ENCODE measurements around the gene PIP.

- no peak for TF ChIP-seq CTCF (IDR thresholded peaks at IDR 0.05)
- no peak for TF ChIP-seq POLR2AphosphoS5 (IDR thresholded peaks at IDR 0.05; ENCODE audit: low read depth, low read length)
- TF ChIP-seq MAX (IDR thresholded peaks at IDR 0.05; ENCODE audit: low read depth), result no peak
- TF ChIP-seq CHD2 (IDR thresholded peaks at IDR 0.05; ENCODE audit: low read length, partially characterized antibody), result no peak
- no peak for TF ChIP-seq REST (IDR thresholded peaks at IDR 0.05; ENCODE audit: low read depth, low read length)
Observed at GRCh38 chr7:143085109-143085508, 46.8 kb upstream of the PIP start.
